Keratinocyte (primary cell): ENCODE results near the gene KDSR. TPM values are rescaled to one million over a fixed set of nuclear protein-coding genes. Genes with fewer than 3 reads are reported as not detected.

ENCODE experiments used
- DNase-seq: peaks from one replicate; pipeline ENCODE4 v3.0.0-alpha.2; 2011; ENCODE audit warnings: low read depth, missing footprints, low spot score
- FAIRE-seq: peaks from 2 replicates; lab custom pipeline; 2011; peaks lifted over from hg19 to GRCh38; lab: Jason Lieb, UNC
- H2AFZ ChIP-seq: 2 replicates; pipeline ENCODE4 v1.6.0; 2012; ENCODE audit warnings: low read length, control low read depth, inconsistent platforms; ENCODE audit not compliant: control insufficient read depth
- H3K27ac ChIP-seq: 2 replicates; pipeline ENCODE4 v1.5.1; 2011; ENCODE audit warnings: low read length; ENCODE audit not compliant: control insufficient read depth, insufficient read depth
- H3K27me3 ChIP-seq: 3 replicates; pipeline ENCODE4 v1.6.0; 2011; ENCODE audit warnings: low read length; ENCODE audit not compliant: control insufficient read depth, insufficient read depth; ENCODE audit errors: extremely low read depth
- H3K36me3 ChIP-seq, 2 experiments: 2 replicates in 1 of 2; 3 replicates in 1 of 2; pipeline ENCODE4 v1.5.1; 2011; ENCODE audit warnings: low read length in 2 of 2, mild to moderate bottlenecking in 1 of 2; ENCODE audit not compliant: control insufficient read depth in 2 of 2, insufficient read depth in 2 of 2; ENCODE audit errors: extremely low read depth in 1 of 2
- H3K4me1 ChIP-seq: 3 replicates; pipeline ENCODE4 v1.5.1; 2011; ENCODE audit warnings: low read length; ENCODE audit not compliant: control insufficient read depth, insufficient read depth; ENCODE audit errors: extremely low read depth
- H3K4me2 ChIP-seq: 3 replicates; pipeline ENCODE4 v1.6.0; 2011; ENCODE audit warnings: low read depth, low read length; ENCODE audit not compliant: control insufficient read depth, insufficient read depth; ENCODE audit errors: extremely low read depth
- H3K4me3 ChIP-seq, 3 experiments: fragments of 200-600 bp in 1 of 3; sonication (generic) in 1 of 3; 2 replicates in 2 of 3; 3 replicates in 1 of 3; pipeline ENCODE4 v1.5.1; 2011 to 2016; ENCODE audit warnings: low read length in 3 of 3, mild to moderate bottlenecking in 3 of 3, control low read depth in 2 of 3, inconsistent platforms in 1 of 3, low read depth in 1 of 3, mixed read lengths in 1 of 3, mixed run types in 1 of 3, moderate library complexity in 1 of 3; ENCODE audit not compliant: control insufficient read depth in 2 of 3, insufficient read depth in 2 of 3; ENCODE audit errors: extremely low read depth in 1 of 3
- H3K79me2 ChIP-seq: 2 replicates; pipeline ENCODE4 v1.6.0; 2012; ENCODE audit warnings: low read length; ENCODE audit not compliant: control insufficient read depth, insufficient read depth
- H3K9ac ChIP-seq: 3 replicates; pipeline ENCODE4 v1.6.0; 2011; ENCODE audit warnings: low read length; ENCODE audit not compliant: control insufficient read depth, insufficient read depth; ENCODE audit errors: extremely low read depth
- H3K9me1 ChIP-seq: 3 replicates; pipeline ENCODE4 v1.6.0; 2011; ENCODE audit warnings: low read length; ENCODE audit not compliant: control insufficient read depth, insufficient read depth; ENCODE audit errors: extremely low read depth
- H3K9me3 ChIP-seq: 2 replicates; pipeline ENCODE4 v1.5.1; 2012; ENCODE audit warnings: low read depth, low read length; ENCODE audit not compliant: control insufficient read depth
- H4K20me1 ChIP-seq: 3 replicates; pipeline ENCODE4 v1.6.0; 2011; ENCODE audit warnings: low read length; ENCODE audit not compliant: control insufficient read depth, insufficient read depth; ENCODE audit errors: extremely low read depth
- EZH2 ChIP-seq: IDR thresholded peaks from one replicate; pipeline ENCODE4 v1.6.1; 2012; ENCODE audit warnings: inconsistent platforms, mild to moderate bottlenecking, low read length, moderate library complexity
- dilution Hi-C: fragments of 300-500 bp; cut with MboI; formaldehyde crosslinking; loops from one replicate; pipeline ENCODE4 v1.7.0; 2020; ENCODE audit warnings: low sequenced_read_pairs; ENCODE audit not compliant: extremely low pct_ligation_motif_present
- polyA plus RNA-seq, 5 experiments: library from polyadenylated mRNA; depleted of rRNA in 3 of 5; stranded (reverse) in 3 of 5; stranded (forward) in 1 of 5; unstranded in 1 of 5; fragments of >200 nt; gene quantifications; 1 replicate in 1 of 5; 2 replicates in 3 of 5; 3 replicates in 1 of 5; pipeline versions ENCODE4 v1.2.1 to v1.2.3, GENCODE V29; 2011 to 2012; ENCODE audit warnings: missing spikeins in 2 of 5, low read depth in 1 of 5, low replicate concordance in 1 of 5
- TF ChIP-seq, protein P1 (sequence below), 3 experiments: IDR thresholded peaks in 1 of 3; conservative IDR thresholded peaks in 1 of 3; optimal IDR thresholded peaks in 1 of 3; 2 replicates in 2 of 3; 3 replicates in 1 of 3; pipeline versions ENCODE3 to v1.5.1; 2011; ENCODE audit warnings: low read length in 3 of 3, mild to moderate bottlenecking in 3 of 3, moderate library complexity in 2 of 3, control low read depth in 1 of 3, inconsistent platforms in 1 of 3; ENCODE audit not compliant: insufficient read depth in 2 of 3; ENCODE audit errors: extremely low read depth in 1 of 3

KDSR gene
- polyA plus RNA-seq, 1 donor (not counting 4 experiments of a cell fraction or from before 2014, with no cell fraction given): 68.6 TPM

DNA sequence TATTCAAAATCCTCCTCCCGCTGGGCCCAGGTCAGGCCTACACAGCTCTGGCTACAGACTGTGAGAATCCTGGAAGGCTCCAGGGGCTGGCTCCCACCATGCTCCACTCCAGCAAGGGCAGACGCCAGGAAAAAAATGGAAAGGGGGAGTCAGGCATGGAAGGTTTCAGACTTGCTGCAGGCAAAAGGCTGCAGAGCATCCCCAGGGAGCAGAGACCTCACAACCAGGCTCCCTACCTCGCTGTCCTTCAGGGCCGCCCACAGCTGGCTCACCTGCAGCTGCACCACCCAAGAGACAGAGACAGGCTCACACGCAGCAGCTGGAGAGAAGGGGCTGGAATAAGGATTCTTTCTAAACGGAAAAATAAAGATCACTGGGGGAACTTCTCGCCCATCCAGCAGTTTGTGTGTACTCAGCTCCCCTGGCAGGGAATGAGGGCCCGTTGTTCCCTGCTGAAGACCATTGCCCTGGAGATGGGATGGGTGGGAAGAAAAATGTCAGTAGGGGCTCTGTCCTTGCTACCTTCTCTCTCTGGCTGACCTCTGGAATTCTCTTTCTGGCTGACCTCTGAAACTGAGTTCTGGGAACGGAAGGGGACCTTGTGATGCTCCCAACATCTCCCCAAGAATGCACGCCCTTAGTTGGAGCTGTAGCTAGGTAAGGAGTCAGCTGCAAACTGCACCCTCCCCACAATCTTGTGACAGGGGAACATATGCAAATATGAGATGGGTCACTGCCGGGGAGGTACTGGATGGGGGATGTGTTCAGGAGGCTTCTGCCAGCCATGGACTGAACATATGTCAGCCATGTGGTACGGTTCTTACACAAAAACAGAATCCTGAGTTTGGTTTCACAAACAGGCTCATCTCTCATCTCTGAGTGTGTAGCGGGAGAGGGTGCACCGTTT is 81.9 kb downstream of the KDSR start:
- TF ChIP-seq, protein P1, sequence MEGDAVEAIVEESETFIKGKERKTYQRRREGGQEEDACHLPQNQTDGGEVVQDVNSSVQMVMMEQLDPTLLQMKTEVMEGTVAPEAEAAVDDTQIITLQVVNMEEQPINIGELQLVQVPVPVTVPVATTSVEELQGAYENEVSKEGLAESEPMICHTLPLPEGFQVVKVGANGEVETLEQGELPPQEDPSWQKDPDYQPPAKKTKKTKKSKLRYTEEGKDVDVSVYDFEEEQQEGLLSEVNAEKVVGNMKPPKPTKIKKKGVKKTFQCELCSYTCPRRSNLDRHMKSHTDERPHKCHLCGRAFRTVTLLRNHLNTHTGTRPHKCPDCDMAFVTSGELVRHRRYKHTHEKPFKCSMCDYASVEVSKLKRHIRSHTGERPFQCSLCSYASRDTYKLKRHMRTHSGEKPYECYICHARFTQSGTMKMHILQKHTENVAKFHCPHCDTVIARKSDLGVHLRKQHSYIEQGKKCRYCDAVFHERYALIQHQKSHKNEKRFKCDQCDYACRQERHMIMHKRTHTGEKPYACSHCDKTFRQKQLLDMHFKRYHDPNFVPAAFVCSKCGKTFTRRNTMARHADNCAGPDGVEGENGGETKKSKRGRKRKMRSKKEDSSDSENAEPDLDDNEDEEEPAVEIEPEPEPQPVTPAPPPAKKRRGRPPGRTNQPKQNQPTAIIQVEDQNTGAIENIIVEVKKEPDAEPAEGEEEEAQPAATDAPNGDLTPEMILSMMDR (optimal IDR thresholded peaks at IDR 0.05 in 1 of 3, IDR thresholded peaks at IDR 0.05 in 1 of 3, conservative IDR thresholded peaks at IDR 0.05 in 1 of 3; ENCODE audit: extremely low read depth in 1 of 3, insufficient read depth in 2 of 3, low read length in 3 of 3): no peak
- TF ChIP-seq EZH2: no peak
- H3K4me1 ChIP-seq: no peaks in the 10 kb centered on the region
- no peaks in the 10 kb centered on the region for H3K9me3 ChIP-seq
- no peaks in the 10 kb centered on the region for H3K36me3 ChIP-seq
- H3K4me3 ChIP-seq: no peak overlapping the region
- no peak for DNase-seq
- no peaks in the 10 kb centered on the region for H3K27me3 ChIP-seq
- H3K79me2 ChIP-seq: no peaks in the 10 kb centered on the region
- FAIRE-seq: no peak
- no peak overlapping the region for H2AFZ ChIP-seq
- no peak overlapping the region for H3K4me2 ChIP-seq
- H3K9me1 ChIP-seq: no peaks in the 10 kb centered on the region
- dilution Hi-C loops: no loop called here
- no peak overlapping the region for H3K27ac ChIP-seq
- H3K9ac ChIP-seq: no peak overlapping the region
- no peaks in the 10 kb centered on the region for H4K20me1 ChIP-seq

DNA sequence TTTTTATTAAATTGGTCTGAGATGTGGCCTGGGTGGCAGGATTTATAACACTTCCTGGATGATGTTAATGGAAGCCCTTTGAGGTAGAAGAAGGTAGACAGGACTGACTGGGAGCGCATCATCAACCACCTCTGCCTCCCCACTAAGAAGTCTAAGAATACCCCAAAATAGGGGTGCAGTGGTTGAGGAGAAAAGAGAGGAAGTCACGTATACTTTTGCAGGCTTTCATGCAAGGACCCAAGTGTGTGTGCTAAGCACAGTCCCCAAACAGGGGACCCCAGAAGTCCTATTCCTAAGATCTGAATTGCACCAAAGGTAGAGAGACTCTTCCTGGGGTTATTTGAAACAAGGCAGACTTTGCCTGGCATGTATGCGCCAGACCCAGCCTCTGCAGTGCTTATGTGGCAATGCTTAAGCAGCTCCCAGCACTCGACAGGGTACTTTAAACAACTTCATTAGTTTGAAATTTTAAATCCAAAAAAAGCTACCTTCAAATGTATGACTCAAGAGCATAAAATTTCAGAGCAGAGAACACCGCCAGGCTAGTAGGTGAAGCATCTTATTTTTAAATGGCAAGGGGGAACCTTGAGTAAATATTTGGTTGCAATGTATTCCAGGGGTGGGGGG is 82.7 kb downstream of the KDSR start:
- Histone ChIP-seq H3K9ac (no peak overlapping the region), H3K4me1 (no peaks in the 10 kb centered on the region), H3K4me3 (no peak overlapping the region), H3K9me3 (no peaks in the 10 kb centered on the region), H3K79me2 (no peaks in the 10 kb centered on the region), H2AFZ (no peak overlapping the region), H3K9me1 (no peaks in the 10 kb centered on the region), H3K27me3 (no peaks in the 10 kb centered on the region), H3K27ac (no peak overlapping the region), H4K20me1 (no peaks in the 10 kb centered on the region), H3K4me2 (no peak overlapping the region), H3K36me3 (no peaks in the 10 kb centered on the region)
- TF ChIP-seq, protein P1 (optimal IDR thresholded peaks at IDR 0.05 in 1 of 3, IDR thresholded peaks at IDR 0.05 in 1 of 3, conservative IDR thresholded peaks at IDR 0.05 in 1 of 3; ENCODE audit: extremely low read depth in 1 of 3, insufficient read depth in 2 of 3, low read length in 3 of 3): no peak
- no peak for TF ChIP-seq EZH2
- DNase-seq (no peak), FAIRE-seq (no peak)
- dilution Hi-C loops: no loop called here
